Calu3 (cell line): ENCODE measurements around the gene HSBP1L1. TPM values are rescaled to one million over a fixed set of nuclear protein-coding genes. Genes with fewer than 3 reads are reported as not detected.

Source experiments
- BruUV-seq: library from RNA; stranded (reverse); fragments of 400-500 nt; replicated peaks from 2 replicates; lab custom pipeline; 2021; lab: Mats Ljungman, UMichigan
- CTCF ChIA-PET: fragments of 300-600 bp; sonication (Branson Sonifier 250); formaldehyde crosslinking; loops from one replicate; lab custom pipeline; 2022; ENCODE audit warnings: antibody characterized with exemption; lab: Charles Lee
- DNase-seq: peaks from one replicate; pipeline ENCODE4 v3.0.0; 2022
- H3K27ac Mint-ChIP-seq: one replicate; pipeline ENCODE4 v1.8.0; 2022; ENCODE audit warnings: mixed read lengths; ENCODE audit not compliant: unreplicated experiment
- H3K27me3 Mint-ChIP-seq: one replicate; pipeline ENCODE4 v1.8.0; 2022; ENCODE audit warnings: mixed read lengths; ENCODE audit not compliant: unreplicated experiment
- H3K36me3 Mint-ChIP-seq: one replicate; pipeline ENCODE4 v1.8.0; 2022; ENCODE audit warnings: mild to moderate bottlenecking, moderate library complexity, mixed read lengths; ENCODE audit not compliant: insufficient read depth, unreplicated experiment
- H3K4me1 Mint-ChIP-seq: one replicate; pipeline ENCODE4 v1.8.0; 2022; ENCODE audit warnings: mild to moderate bottlenecking, low read depth, mixed read lengths; ENCODE audit not compliant: unreplicated experiment
- H3K4me3 Mint-ChIP-seq: one replicate; pipeline ENCODE4 v1.8.0; 2022; ENCODE audit warnings: mild to moderate bottlenecking, low read depth, moderate library complexity, mixed read lengths; ENCODE audit not compliant: unreplicated experiment
- H3K9me3 Mint-ChIP-seq: one replicate; pipeline ENCODE4 v1.8.0; 2022; ENCODE audit warnings: low read depth, mixed read lengths; ENCODE audit not compliant: unreplicated experiment
- intact Hi-C: fragments of 100-400 bp; cut with micrococcal nuclease; formaldehyde crosslinking; loops from one replicate; pipeline ENCODE4 v1.10.0; 2022; ENCODE audit not compliant: unreplicated experiment
- total RNA-seq: library from RNA; stranded (reverse); gene quantifications from 2 replicates; pipeline ENCODE4 v1.2.3, GENCODE V29; 2022
- TF ChIP-seq, protein P1 (sequence below): fragments of 200-600 bp; IDR thresholded peaks from one replicate; pipeline ENCODE4 v1.8.0; 2022; ENCODE audit warnings: antibody characterized with exemption; ENCODE audit not compliant: unreplicated experiment

Gene HSBP1L1
- total RNA-seq, 1 experiment from 2014 or later = 18.8 TPM

DNA sequence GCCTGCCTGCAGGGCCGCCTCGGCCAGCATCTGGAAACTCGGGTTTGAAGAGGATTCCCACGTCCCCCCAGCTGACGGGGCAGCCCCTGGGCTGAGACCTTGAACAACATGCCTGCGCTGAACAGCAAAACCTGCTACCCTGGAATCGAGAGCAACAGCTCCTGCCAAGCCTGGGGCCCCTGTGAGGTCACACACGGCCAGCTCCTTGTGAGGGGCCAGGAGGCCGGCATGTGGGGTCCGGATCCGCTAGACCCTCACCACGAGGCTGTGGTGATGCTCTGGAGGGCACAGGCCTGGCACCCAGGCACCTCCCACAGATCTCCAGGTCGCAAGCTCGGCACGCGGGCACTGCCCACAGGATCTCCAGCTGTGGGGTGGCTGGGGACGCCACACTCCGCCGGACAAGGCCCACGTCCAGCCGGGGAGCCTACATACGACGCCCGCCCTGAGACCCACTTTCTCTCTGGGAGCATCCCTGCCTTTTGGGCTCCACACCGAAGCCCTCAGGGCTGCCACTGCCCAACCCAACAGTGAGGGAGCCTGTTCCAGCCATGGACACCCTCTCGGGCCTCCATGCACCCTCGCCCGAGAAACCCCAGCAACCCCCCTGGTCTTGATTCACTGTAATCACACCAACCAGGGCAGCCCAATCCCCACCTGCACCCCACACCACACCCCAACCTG, 47.1 kb upstream of the HSBP1L1 start:
- BruUV-seq = no TSS peak
- Mint-ChIP-seq H3K9me3 (peaks cover 9% of the 10 kb centered on the region), H3K4me3 (no peak overlapping the region), H3K27me3 (no peaks in the 10 kb centered on the region), H3K27ac (no peak overlapping the region), H3K36me3 (peaks cover 34% of the 10 kb centered on the region), H3K4me1 (no peaks in the 10 kb centered on the region)
- DNase-seq = no peak
- TF ChIP-seq, protein P1, sequence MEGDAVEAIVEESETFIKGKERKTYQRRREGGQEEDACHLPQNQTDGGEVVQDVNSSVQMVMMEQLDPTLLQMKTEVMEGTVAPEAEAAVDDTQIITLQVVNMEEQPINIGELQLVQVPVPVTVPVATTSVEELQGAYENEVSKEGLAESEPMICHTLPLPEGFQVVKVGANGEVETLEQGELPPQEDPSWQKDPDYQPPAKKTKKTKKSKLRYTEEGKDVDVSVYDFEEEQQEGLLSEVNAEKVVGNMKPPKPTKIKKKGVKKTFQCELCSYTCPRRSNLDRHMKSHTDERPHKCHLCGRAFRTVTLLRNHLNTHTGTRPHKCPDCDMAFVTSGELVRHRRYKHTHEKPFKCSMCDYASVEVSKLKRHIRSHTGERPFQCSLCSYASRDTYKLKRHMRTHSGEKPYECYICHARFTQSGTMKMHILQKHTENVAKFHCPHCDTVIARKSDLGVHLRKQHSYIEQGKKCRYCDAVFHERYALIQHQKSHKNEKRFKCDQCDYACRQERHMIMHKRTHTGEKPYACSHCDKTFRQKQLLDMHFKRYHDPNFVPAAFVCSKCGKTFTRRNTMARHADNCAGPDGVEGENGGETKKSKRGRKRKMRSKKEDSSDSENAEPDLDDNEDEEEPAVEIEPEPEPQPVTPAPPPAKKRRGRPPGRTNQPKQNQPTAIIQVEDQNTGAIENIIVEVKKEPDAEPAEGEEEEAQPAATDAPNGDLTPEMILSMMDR = no peak
- intact Hi-C loops = no loop called here
- CTCF ChIA-PET = no interaction called here

DNA sequence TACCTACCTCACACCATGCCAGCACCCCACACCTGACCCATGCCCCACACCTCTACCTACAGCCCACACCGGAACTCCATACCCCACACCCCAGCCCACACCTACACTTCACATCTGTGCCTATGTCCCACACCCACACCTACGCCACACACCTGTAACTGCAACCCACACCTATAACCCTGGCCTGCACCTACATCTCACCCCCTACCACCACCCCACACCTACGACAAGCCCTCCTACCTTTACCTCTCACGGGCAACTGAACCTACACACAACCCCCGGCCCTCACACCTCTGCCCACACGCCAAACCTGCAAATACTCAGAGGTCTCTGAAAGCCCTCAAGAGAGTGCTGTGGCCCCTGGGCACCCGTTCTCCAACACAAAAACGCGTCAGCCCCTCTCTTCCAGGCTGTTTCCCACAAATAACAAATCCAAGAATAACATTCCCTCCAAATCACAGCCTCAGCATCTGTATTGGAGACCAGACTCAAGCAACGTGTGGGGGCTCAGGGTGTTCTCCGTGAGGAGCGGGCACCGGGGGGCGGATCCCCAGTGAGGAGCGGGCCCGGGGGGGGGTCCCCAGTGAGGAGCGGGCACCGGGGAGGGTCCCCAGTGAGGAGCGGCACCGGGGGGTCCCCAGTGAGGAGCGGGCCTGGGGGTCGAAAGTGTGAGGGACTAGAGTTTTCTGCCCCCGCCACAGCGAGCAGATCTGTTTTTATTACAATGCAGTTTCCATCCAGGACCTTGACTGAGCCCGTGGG, 46.4 kb upstream of the HSBP1L1 start:
- CTCF ChIA-PET = no interaction called here
- no TSS peak for BruUV-seq
- H3K4me3 Mint-ChIP-seq = no peak overlapping the region
- no peaks in the 10 kb centered on the region for H3K4me1 Mint-ChIP-seq
- H3K27me3 Mint-ChIP-seq = no peaks in the 10 kb centered on the region
- H3K36me3 Mint-ChIP-seq = peaks cover 34% of the 10 kb centered on the region
- no peak for DNase-seq
- intact Hi-C loops = no loop called here
- no peak overlapping the region for H3K27ac Mint-ChIP-seq
- TF ChIP-seq, protein P1 = no peak
- peaks cover 8% of the 10 kb centered on the region for H3K9me3 Mint-ChIP-seq

DNA sequence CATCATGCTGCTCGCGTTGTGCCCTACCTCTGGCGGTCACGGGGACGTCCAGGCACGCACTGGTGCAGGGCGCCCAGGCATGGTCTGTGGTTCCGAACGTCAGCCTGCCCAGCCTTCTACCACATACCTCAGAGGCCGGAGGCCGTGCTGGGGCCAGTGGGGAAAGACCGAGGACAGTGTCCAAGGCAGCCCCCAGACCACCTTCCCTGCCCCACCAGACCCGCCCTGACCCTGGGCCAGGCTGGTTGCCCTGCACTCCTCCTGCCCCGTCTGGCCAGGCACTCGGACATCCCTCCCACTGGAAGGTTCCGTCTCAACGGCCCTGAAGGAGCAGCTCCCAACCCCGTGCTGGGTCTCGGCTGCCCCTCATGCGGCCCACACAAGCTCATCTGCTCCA, 45.8 kb upstream of the HSBP1L1 start:
- Mint-ChIP-seq H3K9me3 (peaks cover 8% of the 10 kb centered on the region), H3K27ac (no peak overlapping the region), H3K4me3 (no peak overlapping the region), H3K27me3 (no peaks in the 10 kb centered on the region), H3K4me1 (no peaks in the 10 kb centered on the region), H3K36me3 (peaks cover 35% of the 10 kb centered on the region)
- intact Hi-C loops = no loop called here
- TF ChIP-seq, protein P1 = no peak
- no peak for DNase-seq
- BruUV-seq = no TSS peak
- CTCF ChIA-PET = no interaction called here

DNA sequence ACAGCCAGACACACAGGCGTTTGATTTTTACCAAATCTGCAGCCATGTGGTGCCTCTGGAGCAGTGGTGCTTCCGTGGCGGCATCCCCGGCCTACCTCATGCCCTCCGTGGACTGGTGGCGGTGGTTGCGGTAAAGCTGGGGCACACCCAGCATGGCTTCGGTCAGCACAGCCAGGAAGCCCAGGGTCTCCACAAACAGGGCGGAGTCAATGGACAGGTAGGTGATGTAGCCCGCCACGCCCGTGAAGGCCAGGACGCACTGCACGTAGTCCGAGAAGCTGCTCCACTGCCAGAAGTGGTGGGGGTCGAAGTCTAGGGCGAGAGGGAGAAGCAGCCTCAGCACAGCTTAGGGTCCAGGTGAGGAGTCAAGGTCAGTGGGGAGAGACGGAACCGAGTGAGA, 45.4 kb upstream of the HSBP1L1 start:
- no peak for DNase-seq
- TF ChIP-seq, protein P1 = no peak
- BruUV-seq = no TSS peak
- peaks cover 38% of the 10 kb centered on the region for H3K36me3 Mint-ChIP-seq
- H3K4me1 Mint-ChIP-seq = no peaks in the 10 kb centered on the region
- peak overlapping the region; percentile 85 for H3K27ac Mint-ChIP-seq
- peaks cover 8% of the 10 kb centered on the region for H3K9me3 Mint-ChIP-seq
- CTCF ChIA-PET = no interaction called here
- H3K4me3 Mint-ChIP-seq = no peak overlapping the region
- intact Hi-C loops = no loop called here
- no peaks in the 10 kb centered on the region for H3K27me3 Mint-ChIP-seq
